Measurements from ENCODE around the gene AFMID. TPM values are rescaled to one million over a fixed set of nuclear protein-coding genes. Genes with fewer than 3 reads are reported as not detected.
A peak's percentile ranks its signal among the peaks of the same experiment; 100 is the strongest.
"Not testable (repeated sequence)": the region's sequence is repeated elsewhere in the genome, so short reads cannot be mapped to it uniquely, and the experiment has no call there.

AFMID gene, protein sequence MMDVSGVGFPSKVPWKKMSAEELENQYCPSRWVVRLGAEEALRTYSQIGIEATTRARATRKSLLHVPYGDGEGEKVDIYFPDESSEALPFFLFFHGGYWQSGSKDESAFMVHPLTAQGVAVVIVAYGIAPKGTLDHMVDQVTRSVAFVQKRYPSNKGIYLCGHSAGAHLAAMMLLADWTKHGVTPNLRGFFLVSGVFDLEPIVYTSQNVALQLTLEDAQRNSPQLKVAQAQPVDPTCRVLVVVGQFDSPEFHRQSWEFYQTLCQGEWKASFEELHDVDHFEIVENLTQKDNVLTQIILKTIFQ
- 26.2 and 27.7 TPM in 2 replicates for total RNA-seq

- H3K4me3 Mint-ChIP-seq = peak within 1 kb of the TSS; percentile 95
- peaks cover 47% of the 10 kb centered on the region for H3K4me1 Mint-ChIP-seq (ENCODE audit: low read depth)
- no peaks in the 10 kb centered on the region for H3K9me3 Mint-ChIP-seq
- DNase-seq (ENCODE audit: low spot score) = peak; percentile 87
- peaks cover 17% of the 10 kb centered on the region for H3K36me3 Mint-ChIP-seq (ENCODE audit: low read depth)
- no peaks in the 10 kb centered on the region for H3K27me3 Mint-ChIP-seq (ENCODE audit: insufficient read depth)
- intact Hi-C loops (cut with micrococcal nuclease) = loop anchor here (1.0 to 2.0 kb wide), 6 partner anchors 11 to 64 kb away; partner anchors contain the start of genes BIRC5 and SYNGR2
- H3K27ac Mint-ChIP-seq = peak within 1 kb of the TSS; percentile 86
Measured at GRCh38 chr17:78186692-78187595, at the start of gene AFMID, which contains the start of gene TK1. TSS of gene AFMID (plus strand) at chr17:78187362. CDS start at chr17:78187371, 9 bp downstream. TSS of gene TK1 (minus strand) at chr17:78187052. CDS start at chr17:78186994, 58 bp downstream.

DNA sequence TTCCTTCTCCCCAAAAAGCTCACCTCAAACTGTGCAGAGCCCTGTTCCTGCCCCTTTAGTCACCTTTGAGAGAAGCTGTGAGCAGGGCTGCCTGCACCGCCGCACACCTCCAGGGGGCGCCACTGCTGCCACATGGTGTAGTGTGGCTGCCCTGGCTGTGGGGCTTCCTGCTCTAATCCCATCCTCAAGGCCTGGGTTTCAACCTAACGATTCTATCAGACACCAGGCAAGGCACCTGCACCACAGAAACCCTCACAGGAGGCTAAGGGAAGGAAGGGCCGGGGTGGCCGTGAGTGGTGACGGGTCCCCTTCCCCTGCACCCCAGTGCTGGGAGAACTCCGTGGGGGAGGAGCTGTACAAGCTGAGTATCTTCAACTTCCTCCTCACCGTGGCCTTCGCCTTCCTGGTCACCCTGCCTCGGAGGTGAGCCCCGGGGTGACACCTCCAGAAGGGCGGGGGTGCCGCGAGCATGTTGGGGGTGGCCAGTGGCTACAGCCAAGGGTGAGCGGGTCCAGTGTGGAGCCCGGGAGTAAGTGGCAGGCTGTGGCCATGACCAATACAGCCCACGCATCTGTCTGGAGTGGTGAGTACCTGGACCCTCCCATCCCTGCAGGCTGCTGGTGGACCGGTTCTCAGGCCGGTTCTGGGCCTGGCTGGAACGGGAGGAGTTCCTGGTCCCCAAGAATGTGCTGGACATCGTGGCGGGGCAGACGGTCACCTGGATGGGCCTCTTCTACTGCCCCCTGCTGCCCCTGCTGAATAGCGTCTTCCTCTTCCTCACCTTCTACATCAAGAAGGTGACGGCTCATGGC lies 49.6 kb upstream of the AFMID start:
- Mint-ChIP-seq H3K36me3 (ENCODE audit: low read depth) (peaks cover 48% of the 10 kb centered on the region), H3K27me3 (ENCODE audit: insufficient read depth) (no peaks in the 10 kb centered on the region), H3K4me3 (peak overlapping the region; percentile 7), H3K27ac (peak overlapping the region; percentile 74), H3K9me3 (no peaks in the 10 kb centered on the region), H3K4me1 (ENCODE audit: low read depth) (peaks cover 63% of the 10 kb centered on the region)
- no peak for DNase-seq (ENCODE audit: low spot score)
- intact Hi-C loops (cut with micrococcal nuclease) = no loop called here

GRCh38 chr17:78138204-78139060 lies 48.7 kb upstream of the AFMID start:
- DNase-seq (ENCODE audit: low spot score) = no peak
- peaks cover 41% of the 10 kb centered on the region for H3K36me3 Mint-ChIP-seq (ENCODE audit: low read depth)
- no peaks in the 10 kb centered on the region for H3K9me3 Mint-ChIP-seq
- intact Hi-C loops (cut with micrococcal nuclease) = no loop called here
- no peak overlapping the region for H3K4me3 Mint-ChIP-seq
- peaks cover 56% of the 10 kb centered on the region for H3K4me1 Mint-ChIP-seq (ENCODE audit: low read depth)
- no peaks in the 10 kb centered on the region for H3K27me3 Mint-ChIP-seq (ENCODE audit: insufficient read depth)
- H3K27ac Mint-ChIP-seq = no peak overlapping the region

GRCh38 chr17:78139861-78140168 lies 47.3 kb upstream of the AFMID start:
- intact Hi-C loops (cut with micrococcal nuclease) = loop anchor here (1.0 to 2.0 kb wide), 5 partner anchors 10 to 74 kb away; partner anchors contain the start of genes AFMID, BIRC5, SYNGR2 and TK1
- peak overlapping the region; percentile 77 for H3K27ac Mint-ChIP-seq
- peaks cover 29% of the 10 kb centered on the region for H3K36me3 Mint-ChIP-seq (ENCODE audit: low read depth)
- not testable (repeated sequence) for H3K4me3 Mint-ChIP-seq; H3K27me3 Mint-ChIP-seq (ENCODE audit: insufficient read depth); DNase-seq (ENCODE audit: low spot score); H3K9me3 Mint-ChIP-seq
- peaks cover 42% of the 10 kb centered on the region for H3K4me1 Mint-ChIP-seq (ENCODE audit: low read depth)

- Mint-ChIP-seq H3K36me3 (ENCODE audit: low read depth) (peaks cover 26% of the 10 kb centered on the region), H3K4me3 (peak overlapping the region; percentile 28), H3K27ac (peak overlapping the region; percentile 77), H3K9me3 (no peaks in the 10 kb centered on the region), H3K27me3 (ENCODE audit: insufficient read depth) (no peaks in the 10 kb centered on the region), H3K4me1 (ENCODE audit: low read depth) (peaks cover 40% of the 10 kb centered on the region)
- DNase-seq (ENCODE audit: low spot score) = peak; percentile 96
- intact Hi-C loops (cut with micrococcal nuclease) = loop anchor here (1.0 to 2.0 kb wide), 5 partner anchors 10 to 74 kb away; partner anchors contain the start of genes AFMID, BIRC5, SYNGR2 and TK1
Measured at GRCh38 chr17:78140169-78141051, 46.8 kb upstream of the AFMID start.

DNA sequence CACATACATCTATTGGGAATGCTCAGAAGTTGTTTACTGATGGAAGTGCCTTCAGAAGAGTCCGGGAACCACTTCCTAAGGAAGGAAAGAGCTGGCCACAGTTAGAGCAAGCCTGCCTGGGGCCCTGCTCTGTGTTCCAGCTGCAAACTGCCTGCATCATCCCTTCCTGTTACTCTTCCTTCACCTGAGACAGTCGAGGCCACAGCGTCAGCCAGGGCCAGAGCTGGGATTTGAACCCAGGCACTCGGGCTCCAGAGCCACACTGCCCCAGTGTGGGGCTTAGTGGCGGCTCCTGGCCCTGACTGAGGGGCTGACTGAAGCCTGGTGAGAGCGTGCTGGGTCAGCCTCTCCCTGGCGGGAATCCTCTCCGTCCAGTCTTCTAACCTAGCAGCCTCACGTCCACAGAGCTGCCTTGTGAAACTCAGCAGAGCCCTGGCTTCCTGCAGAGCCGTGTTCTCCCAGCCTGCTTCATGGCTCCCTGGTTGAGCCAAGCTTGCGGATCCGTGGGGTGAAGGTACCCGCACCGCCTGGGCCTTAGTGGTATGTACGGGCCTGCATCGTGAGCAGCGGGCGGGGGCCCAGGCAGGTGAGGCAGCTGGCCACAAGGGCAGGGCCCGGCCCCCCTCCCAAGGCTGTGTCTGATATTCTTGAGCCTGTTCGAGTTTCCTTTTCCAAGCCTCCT lies 45.6 kb upstream of the AFMID start:
- H3K27ac Mint-ChIP-seq = no peak overlapping the region
- no peak overlapping the region for H3K4me3 Mint-ChIP-seq
- DNase-seq (ENCODE audit: low spot score) = no peak
- peaks cover 28% of the 10 kb centered on the region for H3K4me1 Mint-ChIP-seq (ENCODE audit: low read depth)
- intact Hi-C loops (cut with micrococcal nuclease) = loop anchor here (2.0 kb wide), 1 partner anchor 35 kb away; no protein-coding TSS in a partner anchor
- peaks cover 15% of the 10 kb centered on the region for H3K36me3 Mint-ChIP-seq (ENCODE audit: low read depth)
- H3K9me3 Mint-ChIP-seq = no peaks in the 10 kb centered on the region
- H3K27me3 Mint-ChIP-seq (ENCODE audit: insufficient read depth) = no peaks in the 10 kb centered on the region

DNA sequence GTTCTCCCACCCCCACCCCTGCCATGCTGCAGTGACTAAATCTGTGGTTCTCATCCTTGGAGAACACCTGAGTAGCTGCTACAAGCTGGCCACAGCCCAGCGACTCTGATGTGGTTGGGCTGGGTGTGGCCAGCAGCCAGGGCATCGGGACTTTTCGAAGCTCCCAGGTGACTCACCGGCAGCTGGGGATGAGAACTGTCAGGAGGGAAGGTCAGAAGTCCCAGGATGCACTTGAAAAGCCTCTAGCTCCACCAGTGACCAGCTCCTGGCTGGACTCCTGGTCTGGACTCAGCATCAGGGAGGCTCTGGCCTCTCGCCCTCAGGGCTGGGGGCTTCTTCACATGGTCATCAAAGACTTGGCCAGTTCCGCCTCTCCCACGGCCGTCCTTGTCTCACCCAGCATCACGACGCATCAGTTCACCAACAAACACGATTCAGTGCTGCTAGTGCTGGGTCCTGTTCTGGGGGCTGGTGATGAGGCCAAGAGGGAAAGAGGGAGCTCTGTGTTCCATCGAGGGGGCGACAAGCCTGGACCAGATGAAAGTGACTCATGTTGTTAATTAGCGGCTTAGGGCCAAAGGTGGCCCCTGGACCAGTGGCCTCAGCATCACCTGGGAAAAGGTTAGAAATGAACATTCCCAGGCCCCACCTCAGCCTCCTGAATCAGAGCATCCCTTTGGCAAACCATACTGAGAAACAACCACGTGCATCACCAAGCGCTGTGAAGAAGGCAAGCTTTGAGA lies 44.9 kb upstream of the AFMID start:
- Mint-ChIP-seq H3K9me3 (no peaks in the 10 kb centered on the region), H3K27ac (no peak overlapping the region), H3K4me3 (no peak overlapping the region), H3K27me3 (ENCODE audit: insufficient read depth) (no peaks in the 10 kb centered on the region), H3K4me1 (ENCODE audit: low read depth) (peaks cover 21% of the 10 kb centered on the region), H3K36me3 (ENCODE audit: low read depth) (peaks cover 10% of the 10 kb centered on the region)
- intact Hi-C loops (cut with micrococcal nuclease) = no loop called here
- DNase-seq (ENCODE audit: low spot score) = no peak

DNA sequence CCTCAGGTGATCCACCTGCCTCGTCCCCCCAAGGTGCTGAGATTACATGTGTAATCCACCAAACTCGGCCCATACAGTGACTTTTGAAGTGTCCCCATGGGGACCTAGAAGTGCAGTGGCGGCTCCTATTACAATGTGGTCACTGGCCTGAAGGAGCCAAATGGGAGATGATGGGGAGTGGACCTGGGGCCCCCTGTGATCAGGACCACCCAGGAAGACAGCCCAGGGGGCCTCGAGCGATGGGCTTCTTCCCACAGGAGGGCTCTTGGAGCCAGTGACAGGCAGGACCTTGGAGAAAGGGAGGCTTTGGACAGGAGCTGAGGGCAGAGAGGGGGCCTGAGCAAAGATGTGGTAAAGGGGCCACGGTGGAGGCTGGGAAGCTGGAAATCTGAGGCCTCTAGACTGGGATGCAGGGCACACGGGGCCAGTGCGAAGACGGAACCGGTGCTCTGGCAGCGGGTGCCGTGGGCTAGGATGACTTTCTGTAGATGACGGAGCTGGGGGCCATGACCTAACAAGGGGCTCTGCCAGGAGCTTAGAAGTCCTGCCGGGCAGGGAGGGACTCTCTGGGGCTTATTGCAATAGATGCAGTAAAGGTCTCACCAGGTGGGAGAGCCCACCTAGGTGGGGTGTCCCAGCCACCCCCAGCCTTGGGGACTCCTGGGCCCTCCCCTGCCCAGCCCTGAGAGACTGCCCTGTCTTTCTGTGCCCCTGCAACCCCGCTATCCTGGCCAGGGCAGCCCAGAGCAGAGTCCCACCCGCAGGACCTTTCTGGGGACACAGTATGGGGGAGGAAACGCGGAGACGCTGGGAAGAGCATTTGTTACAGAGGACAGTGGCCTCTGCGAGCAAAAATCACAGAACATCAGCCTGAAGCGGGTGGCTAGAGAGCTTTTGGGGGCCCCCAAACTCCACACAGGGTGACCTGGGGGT lies 43.7 kb upstream of the AFMID start:
- Mint-ChIP-seq H3K27me3 (ENCODE audit: insufficient read depth) (no peaks in the 10 kb centered on the region), H3K36me3 (ENCODE audit: low read depth) (peaks cover 9% of the 10 kb centered on the region), H3K4me3 (no peak overlapping the region), H3K27ac (no peak overlapping the region), H3K9me3 (no peaks in the 10 kb centered on the region), H3K4me1 (ENCODE audit: low read depth) (peaks cover 24% of the 10 kb centered on the region)
- intact Hi-C loops (cut with micrococcal nuclease) = no loop called here
- DNase-seq (ENCODE audit: low spot score) = no peak

GRCh38 chr17:78144147-78144719 lies 42.9 kb upstream of the AFMID start:
- Mint-ChIP-seq H3K4me1 (ENCODE audit: low read depth) (peaks cover 23% of the 10 kb centered on the region), H3K27me3 (ENCODE audit: insufficient read depth) (no peaks in the 10 kb centered on the region), H3K4me3 (no peak overlapping the region), H3K27ac (no peak overlapping the region), H3K9me3 (no peaks in the 10 kb centered on the region), H3K36me3 (ENCODE audit: low read depth) (peaks cover 5% of the 10 kb centered on the region)
- no peak for DNase-seq (ENCODE audit: low spot score)
- intact Hi-C loops (cut with micrococcal nuclease) = no loop called here

Measured in activated T-helper 1 cell treated with anti-CD3 and anti-CD28 coated beads, Interleukin-12 subunit alpha, Interleukin-12 subunit beta, Interleukin-2, Interleukin-4 antibody, amounts not matched to agents 30 ng/mL and 10 ng/mL and 1 ng/mL, durations not matched to agents 14 hours and 24 hours and 36 hours (primary cell).